Karpas-422 (cell line): ENCODE results near the gene B4GALT3. TPM values are rescaled to one million over a fixed set of nuclear protein-coding genes. Genes with fewer than 3 reads are reported as not detected.

Source experiments
- DNase-seq: peaks from one replicate; pipeline ENCODE4 v3.0.0-alpha.2; 2015
- H2AFZ ChIP-seq: fragments of 200-600 bp; sonication (generic); 2 replicates; pipeline ENCODE4 v1.6.1; 2014; ENCODE audit warnings: antibody characterized with exemption, low read length, mixed read lengths
- H3K27ac ChIP-seq: fragments of 200-600 bp; sonication (generic); 2 replicates; pipeline ENCODE4 v1.5.1; 2014; ENCODE audit warnings: mild to moderate bottlenecking, low read length, moderate library complexity
- H3K27me3 ChIP-seq: fragments of 200-600 bp; sonication (generic); 2 replicates; pipeline ENCODE4 v1.6.1; 2014; ENCODE audit warnings: low read length, mixed read lengths
- H3K36me3 ChIP-seq: fragments of 200-600 bp; sonication (generic); 2 replicates; pipeline ENCODE4 v1.6.1; 2014; ENCODE audit warnings: low read length, mixed read lengths; ENCODE audit not compliant: insufficient read depth
- H3K4me1 ChIP-seq: fragments of 200-600 bp; sonication (generic); 2 replicates; pipeline ENCODE4 v1.6.1; 2014; ENCODE audit warnings: mild to moderate bottlenecking, low read length, mixed read lengths
- H3K4me2 ChIP-seq: fragments of 200-600 bp; sonication (generic); 2 replicates; pipeline ENCODE4 v1.6.1; 2014; ENCODE audit warnings: low read length, low read depth, mild to moderate bottlenecking; ENCODE audit not compliant: poor library complexity, severe bottlenecking
- H3K4me3 ChIP-seq: fragments of 200-600 bp; sonication (generic); 2 replicates; pipeline ENCODE4 v1.5.1; 2014; ENCODE audit warnings: mild to moderate bottlenecking, antibody characterized with exemption, low read length, mixed read lengths
- H3K79me2 ChIP-seq: fragments of 200-600 bp; sonication (generic); 2 replicates; pipeline ENCODE4 v1.6.1; 2014; ENCODE audit warnings: mild to moderate bottlenecking, low read length, mixed read lengths
- H3K9ac ChIP-seq: fragments of 200-600 bp; sonication (generic); 2 replicates; pipeline ENCODE4 v1.6.0; 2014; ENCODE audit warnings: low read length
- H3K9me2 ChIP-seq: fragments of 200-600 bp; sonication (generic), shearing (Covaris generic); replicated peaks from 2 replicates; pipeline ENCODE4 v1.6.0; 2014; ENCODE audit warnings: mild to moderate bottlenecking, low read length, moderate library complexity; ENCODE audit not compliant: insufficient read depth
- H3K9me3 ChIP-seq: fragments of 300-700, 200-600 bp; sonication (generic); 2 replicates; pipeline ENCODE4 v1.6.1; 2014; ENCODE audit warnings: low read length, mixed read lengths
- H4K20me1 ChIP-seq: fragments of 200-600 bp; sonication (generic); 2 replicates; pipeline ENCODE4 v1.6.1; 2014; ENCODE audit warnings: mild to moderate bottlenecking, antibody characterized with exemption, low read length, low read depth; ENCODE audit not compliant: insufficient read depth
- total RNA-seq: library from RNA; depleted of rRNA; stranded (reverse); fragments of >200 nt; shearing (Covaris generic); gene quantifications from 2 replicates; pipeline ENCODE4 v1.2.3, GENCODE V29; 2014; ENCODE audit warnings: low replicate concordance

B4GALT3 gene
- total RNA-seq, 1 experiment from 2014 or later = 54.7 TPM

GRCh38 chr1:161222175-161223019, 45.1 kb upstream of the B4GALT3 start:
- Histone ChIP-seq H3K79me2 (0 out of 2 replicates have a peak, but pooled peaks cover 4% of the 10 kb centered on the region), H3K9me2 (no peaks in the 10 kb centered on the region), H3K27me3 (no peaks in the 10 kb centered on the region), H3K4me1 (peaks cover 26% of the 10 kb centered on the region), H4K20me1 (no peaks in the 10 kb centered on the region), H3K4me2 (no peak overlapping the region), H3K27ac (no peak overlapping the region), H3K36me3 (no peaks in the 10 kb centered on the region), H3K9ac (no peak overlapping the region), H2AFZ (no peak overlapping the region), H3K9me3 (no peaks in the 10 kb centered on the region), H3K4me3 (no peak overlapping the region)
- DNase-seq = no peak

DNA sequence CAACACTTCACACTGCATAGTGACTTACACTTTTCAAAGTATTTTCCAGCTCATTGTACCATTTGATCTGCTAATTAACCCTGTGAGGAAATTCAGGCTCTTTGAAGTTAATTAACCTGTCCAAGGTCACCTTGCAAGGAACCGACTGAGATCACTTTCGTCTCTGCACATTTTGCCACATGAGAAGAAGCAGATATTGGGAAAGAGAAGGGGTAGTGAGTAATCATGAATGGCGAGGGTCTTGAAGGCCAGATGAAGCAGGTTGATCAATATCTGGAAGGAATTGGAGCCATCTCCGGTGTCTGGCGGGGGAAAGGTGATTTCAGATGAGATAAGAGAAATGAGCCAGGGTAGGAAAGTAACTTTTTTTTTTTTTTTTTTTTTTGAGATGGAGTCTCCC, 42.7 kb upstream of the B4GALT3 start:
- Histone ChIP-seq H3K4me2 (no peak overlapping the region), H3K36me3 (no peaks in the 10 kb centered on the region; the same call in 1 of the 2 replicates), H3K79me2 (no peaks in the 10 kb centered on the region), H3K4me3 (no peak overlapping the region), H4K20me1 (no peaks in the 10 kb centered on the region), H3K9me3 (no peaks in the 10 kb centered on the region), H3K27me3 (no peaks in the 10 kb centered on the region), H3K9me2 (no peaks in the 10 kb centered on the region), H3K4me1 (peaks cover 23% of the 10 kb centered on the region), H3K27ac (no peak overlapping the region), H3K9ac (no peak overlapping the region), H2AFZ (no peak overlapping the region)
- DNase-seq = no peak

GRCh38 chr1:161219078-161219892, 42.0 kb upstream of the B4GALT3 start:
- no peak for DNase-seq
- H3K9me2 ChIP-seq = no peaks in the 10 kb centered on the region
- no peaks in the 10 kb centered on the region for H3K9me3 ChIP-seq
- H3K27me3 ChIP-seq = no peaks in the 10 kb centered on the region
- H3K36me3 ChIP-seq = peaks cover under 1% of the 10 kb centered on the region; the same call in 1 of the 2 replicates
- no peak overlapping the region for H3K27ac ChIP-seq
- no peak overlapping the region for H2AFZ ChIP-seq
- H3K9ac ChIP-seq = no peak overlapping the region
- H3K4me3 ChIP-seq = no peak overlapping the region
- no peaks in the 10 kb centered on the region for H4K20me1 ChIP-seq
- H3K79me2 ChIP-seq = no peaks in the 10 kb centered on the region
- H3K4me2 ChIP-seq = no peak overlapping the region
- H3K4me1 ChIP-seq = peaks cover 22% of the 10 kb centered on the region

GRCh38 chr1:161218301-161219077, 41.2 kb upstream of the B4GALT3 start:
- no peak for DNase-seq
- Histone ChIP-seq H4K20me1 (no peaks in the 10 kb centered on the region), H3K27me3 (no peaks in the 10 kb centered on the region), H3K4me2 (no peak overlapping the region), H3K9ac (no peak overlapping the region), H3K4me3 (no peak overlapping the region), H3K36me3 (peaks cover 9% of the 10 kb centered on the region; the same call in 1 of the 2 replicates), H2AFZ (no peak overlapping the region), H3K79me2 (no peaks in the 10 kb centered on the region), H3K27ac (no peak overlapping the region), H3K9me3 (no peaks in the 10 kb centered on the region), H3K9me2 (no peaks in the 10 kb centered on the region), H3K4me1 (peaks cover 22% of the 10 kb centered on the region)

DNA sequence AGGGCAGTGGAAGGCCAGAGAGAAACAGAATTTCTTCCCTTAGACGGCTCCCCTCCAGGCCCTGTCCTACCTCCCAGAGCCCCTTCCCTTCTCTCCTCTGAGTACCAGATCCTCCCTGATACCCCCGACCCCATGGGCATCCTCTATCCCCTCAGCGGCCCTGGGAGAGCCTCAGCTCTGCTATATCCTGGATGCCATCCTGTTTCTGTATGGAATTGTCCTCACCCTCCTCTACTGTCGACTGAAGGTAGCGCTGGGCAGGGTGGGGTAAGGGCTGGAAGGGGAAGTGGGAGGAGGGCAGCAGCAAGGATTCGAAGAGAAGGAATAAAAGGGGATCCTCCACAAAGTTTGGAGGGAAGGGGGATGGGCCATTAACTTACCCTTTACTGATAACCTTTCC, 40.5 kb upstream of the B4GALT3 start:
- Histone ChIP-seq H3K9me3 (no peaks in the 10 kb centered on the region), H3K9ac (no peak overlapping the region), H3K27me3 (no peaks in the 10 kb centered on the region), H4K20me1 (no peaks in the 10 kb centered on the region), H3K4me1 (peaks cover 22% of the 10 kb centered on the region), H3K27ac (no peak overlapping the region), H3K4me2 (no peak overlapping the region), H2AFZ (no peak overlapping the region), H3K4me3 (no peak overlapping the region), H3K79me2 (no peaks in the 10 kb centered on the region), H3K36me3 (peaks cover 14% of the 10 kb centered on the region; the same call in 1 of the 2 replicates), H3K9me2 (no peaks in the 10 kb centered on the region)
- no peak for DNase-seq

GRCh38 chr1:161216945-161217712, 39.8 kb upstream of the B4GALT3 start:
- H2AFZ ChIP-seq = no peak overlapping the region
- no peaks in the 10 kb centered on the region for H4K20me1 ChIP-seq
- H3K9me3 ChIP-seq = no peaks in the 10 kb centered on the region
- no peak overlapping the region for H3K4me3 ChIP-seq
- H3K9ac ChIP-seq = no peak overlapping the region
- H3K4me2 ChIP-seq = peak overlapping the region; percentile 9
- H3K4me1 ChIP-seq = peaks cover 22% of the 10 kb centered on the region
- H3K79me2 ChIP-seq = no peaks in the 10 kb centered on the region
- no peak overlapping the region for H3K27ac ChIP-seq
- H3K36me3 ChIP-seq = peaks cover 17% of the 10 kb centered on the region
- no peaks in the 10 kb centered on the region for H3K27me3 ChIP-seq
- no peaks in the 10 kb centered on the region for H3K9me2 ChIP-seq
- DNase-seq = peak; percentile 68

GRCh38 chr1:161215076-161215475, 37.8 kb upstream of the B4GALT3 start, which contains the start of gene FCER1G:
TSS of gene FCER1G (plus strand) at chr1:161215295. CDS start at chr1:161215322, 27 bp downstream.
- Histone ChIP-seq H3K9me2 (no peaks in the 10 kb centered on the region), H3K27ac (no peak within 1 kb of the TSS), H3K4me1 (peaks cover 22% of the 10 kb centered on the region), H3K4me3 (no peak within 1 kb of the TSS), H2AFZ (no peak within 1 kb of the TSS), H3K79me2 (no peaks in the 10 kb centered on the region), H3K9ac (no peak within 1 kb of the TSS), H4K20me1 (no peaks in the 10 kb centered on the region), H3K4me2 (no peak within 1 kb of the TSS), H3K9me3 (no peaks in the 10 kb centered on the region), H3K27me3 (no peaks in the 10 kb centered on the region), H3K36me3 (peaks cover 31% of the 10 kb centered on the region)
- DNase-seq = no peak
